ENCODE results near the gene RHOF. TPM values are rescaled to one million over a fixed set of nuclear protein-coding genes. Genes with fewer than 3 reads are reported as not detected.

Gene RHOF
- total RNA-seq (2022; extraction: Qiagen RNA extraction): 85.6 to 105 TPM (median 102 TPM) in 5 replicates

GRCh38 chr12:121793440-121793837 is at the start of gene RHOF:
Gene RHOF (minus strand): TSS chr12:121793688. CDS start chr12:121793633, 55 bp downstream.

GRCh38 chr12:121803861-121804416 is 10.5 kb upstream of the RHOF start, which contains the start of gene SETD1B:
Gene SETD1B (plus strand): TSS chr12:121804009. CDS start chr12:121804738, 729 bp downstream.

Other genes starting within 250 kb of the RHOF start
- 15.7 to 21.7 TPM (median 18.9 TPM) in 5 replicates for gene KDM2B, start 212.7 kb downstream of the RHOF start, total RNA-seq (2022; extraction: Qiagen RNA extraction)
- gene ORAI1, start 167.2 kb downstream of the RHOF start, total RNA-seq (2022; extraction: Qiagen RNA extraction): 21.7 to 37.5 TPM (median 34.2 TPM) in 5 replicates
- gene MORN3, start 124.0 kb downstream of the RHOF start, total RNA-seq (2022; extraction: Qiagen RNA extraction): 0.10 to 0.34 TPM (median 0.30 TPM) in 5 replicates
- gene TMEM120B, start 80.9 kb downstream of the RHOF start, total RNA-seq (2022; extraction: Qiagen RNA extraction): 9.0 to 16.1 TPM (median 15.1 TPM) in 5 replicates
- gene SETD1B, start 10.3 kb upstream of the RHOF start, total RNA-seq (2022; extraction: Qiagen RNA extraction): 8.3 to 14.4 TPM (median 12.3 TPM) in 5 replicates
- gene HPD, start 65.2 kb upstream of the RHOF start, total RNA-seq (2022; extraction: Qiagen RNA extraction): 1.3 to 2.2 TPM (median 1.8 TPM) in 5 replicates
- gene PSMD9, start 95.1 kb upstream of the RHOF start, total RNA-seq (2022; extraction: Qiagen RNA extraction): 120 to 168 TPM (median 126 TPM) in 5 replicates
- 0.96 to 1.7 TPM (median 1.5 TPM) in 5 replicates for gene CFAP251, start 124.9 kb upstream of the RHOF start, total RNA-seq (2022; extraction: Qiagen RNA extraction)
- 10.4 to 12.5 TPM (median 10.9 TPM) in 5 replicates for gene BCL7A, start 228.2 kb upstream of the RHOF start, total RNA-seq (2022; extraction: Qiagen RNA extraction)